ENCODE measurements around the gene TGM1. TPM values are rescaled to one million over a fixed set of nuclear protein-coding genes. Genes with fewer than 3 reads are reported as not detected.
A peak's percentile ranks its signal among the peaks of the same experiment; 100 is the strongest.

The TGM1 gene
- total RNA-seq, 1 experiment from 2014 or later = 0.69 TPM

DNA sequence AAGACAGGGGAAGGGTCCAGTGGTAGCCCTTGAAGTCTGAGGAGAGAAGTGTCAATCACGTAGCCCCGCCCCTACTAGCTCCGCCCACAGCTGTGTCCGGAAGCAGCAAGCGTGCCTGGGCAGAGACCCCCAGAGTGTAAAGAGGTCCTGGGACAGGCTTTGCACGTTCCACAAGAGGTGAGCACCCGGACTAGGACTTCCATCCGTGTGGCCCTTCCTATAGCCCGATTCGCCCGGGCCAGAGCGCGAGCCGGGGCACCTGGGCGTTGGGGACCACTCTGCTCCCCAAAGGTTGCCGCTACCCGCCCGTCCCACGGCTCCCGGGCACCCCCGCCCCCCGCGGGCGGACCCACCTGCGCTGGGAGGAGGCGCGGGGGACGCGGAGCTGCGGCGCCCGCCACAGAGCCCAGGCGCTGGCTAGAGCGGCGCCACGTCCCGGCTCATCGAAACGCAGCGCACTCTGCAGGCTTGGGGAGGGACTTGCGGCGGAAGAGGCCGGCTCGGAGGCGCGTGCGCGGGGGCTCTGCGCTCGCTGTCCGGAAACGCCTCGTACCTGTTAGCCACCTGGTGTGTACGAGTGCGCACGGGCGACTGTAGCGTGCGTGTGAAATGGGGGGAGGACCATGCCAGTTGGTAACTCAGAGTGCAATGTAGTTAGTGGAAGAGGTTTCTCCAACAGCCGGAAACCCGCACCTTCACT is 8.3 kb upstream of the TGM1 start, which contains the start of gene RABGGTA:
Gene RABGGTA (minus strand): TSS at position 464 of the 700 bp plus-strand sequence. CDS start 482 bp downstream, outside the sequence.
- DNase-seq (ENCODE audit: low read depth) = peak; percentile 95

DNA sequence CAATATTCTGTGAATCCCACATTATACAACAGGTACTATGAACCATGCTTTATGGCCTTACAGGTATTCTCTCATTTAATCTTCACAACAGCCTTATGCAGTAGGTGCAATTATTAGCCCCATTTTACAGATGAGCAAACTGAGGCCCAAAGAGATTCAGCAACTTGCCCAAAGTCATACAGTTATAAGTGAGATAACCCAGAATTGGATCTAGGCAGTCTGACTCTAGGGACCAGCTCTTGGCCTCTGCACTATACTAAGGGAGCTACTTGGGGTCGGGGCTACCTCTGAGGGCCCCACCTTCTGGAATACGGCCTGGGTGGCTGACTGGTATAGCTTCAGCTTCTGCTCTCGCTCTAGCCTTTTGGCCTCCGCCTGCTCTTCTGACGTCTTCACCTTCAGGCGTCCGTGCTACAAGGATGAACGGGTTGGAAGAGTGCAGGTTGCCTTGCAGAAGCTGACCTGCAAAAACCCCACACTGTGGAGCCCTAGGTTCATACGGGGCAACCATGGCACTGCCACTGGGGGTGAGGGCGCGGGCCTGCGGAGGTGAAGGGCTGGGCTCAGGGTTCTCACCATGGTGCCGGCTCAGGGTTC is 7.7 kb upstream of the TGM1 start:
- DNase-seq (ENCODE audit: low read depth) = no peak

DNA sequence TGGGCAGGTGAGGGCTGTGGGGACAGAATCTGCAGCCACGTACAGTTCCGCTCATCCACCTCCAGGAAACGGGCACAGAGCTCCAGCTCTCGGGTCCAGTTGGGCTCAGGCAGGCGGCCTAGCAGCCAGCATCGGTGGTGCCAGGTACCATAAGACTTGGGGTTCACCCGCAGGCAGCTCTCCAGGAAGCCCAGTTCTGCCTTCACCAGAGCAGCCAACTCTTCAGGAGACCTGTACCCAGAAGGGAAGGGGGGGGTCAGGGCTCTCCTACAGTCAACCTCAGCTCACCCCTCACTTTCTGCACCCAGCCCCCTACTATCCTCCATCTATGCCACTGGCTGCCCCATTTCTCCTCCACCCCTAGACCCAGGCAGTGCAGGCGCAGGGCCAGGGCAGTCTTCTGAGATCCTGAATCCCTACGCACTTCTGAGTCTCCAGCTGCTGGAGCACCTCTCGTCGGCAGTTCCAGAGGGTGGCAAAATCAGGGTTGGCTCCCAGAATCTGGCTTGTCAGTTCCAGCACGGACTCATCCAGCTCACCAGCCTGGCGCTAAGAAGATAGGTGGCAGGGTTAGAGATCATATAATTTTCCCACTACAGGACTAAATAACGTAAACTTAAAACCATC is 7.0 kb upstream of the TGM1 start:
- DNase-seq (ENCODE audit: low read depth) = no peak

DNA sequence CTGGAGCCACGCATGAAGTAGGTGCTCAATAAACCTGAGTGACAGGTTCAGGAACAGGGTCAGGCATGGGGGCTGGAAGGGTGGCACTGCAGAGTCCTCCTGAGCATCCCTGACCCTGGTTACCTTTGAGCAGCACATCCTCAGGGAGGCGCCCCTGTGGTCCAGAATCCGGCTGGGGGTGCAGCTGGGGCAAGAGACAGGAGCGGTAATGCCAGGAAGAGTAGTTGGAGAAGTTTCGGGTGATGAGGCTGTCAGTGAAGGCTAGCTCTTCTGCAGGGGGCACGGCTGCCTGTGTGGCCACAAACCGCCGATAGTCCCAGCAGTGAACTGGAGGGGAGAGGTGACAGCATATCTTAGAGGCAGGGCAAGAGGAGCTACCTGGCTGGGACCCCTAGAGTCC is 6.4 kb upstream of the TGM1 start:
- DNase-seq (ENCODE audit: low read depth) = no peak

DNA sequence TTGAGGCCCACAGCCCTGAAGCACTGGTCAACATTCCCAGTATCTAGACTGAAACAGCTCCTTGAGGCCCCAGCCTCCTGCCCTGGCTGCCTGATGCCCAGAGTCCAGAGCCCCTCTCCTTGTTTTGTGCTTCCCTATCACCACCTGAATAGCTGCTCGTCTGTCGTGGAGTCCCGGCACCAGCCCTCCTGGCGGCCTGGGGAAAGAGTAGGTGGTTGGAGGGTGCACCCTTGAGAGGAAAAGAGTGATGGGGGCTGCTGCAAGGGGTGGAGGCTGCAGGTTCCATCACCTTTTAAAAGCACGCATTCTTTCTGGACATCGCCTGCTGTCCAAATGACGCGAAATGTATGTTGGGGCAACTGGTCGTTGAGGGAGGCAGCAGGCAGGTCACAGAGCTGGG is 5.2 kb upstream of the TGM1 start:
- no peak for DNase-seq (ENCODE audit: low read depth)

DNA sequence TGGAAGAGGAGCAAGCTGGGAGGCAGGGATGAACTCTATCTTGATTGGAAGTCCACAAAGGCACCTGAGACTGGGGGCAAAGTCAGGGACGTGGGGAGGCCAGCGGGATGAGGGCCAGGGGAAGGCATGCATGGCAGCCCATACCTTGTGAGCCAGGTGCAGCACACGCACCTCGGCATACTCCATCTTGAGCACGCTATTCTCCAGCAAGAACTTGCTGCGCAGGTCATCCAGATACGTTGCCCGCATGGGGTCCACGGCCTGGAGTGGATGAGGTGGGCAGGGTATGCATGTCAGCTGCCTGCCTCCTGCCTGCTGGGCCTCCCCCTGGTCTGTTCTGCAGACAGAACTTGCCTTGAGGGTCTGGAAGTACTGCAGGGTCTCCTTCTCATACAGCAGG is 4.5 kb upstream of the TGM1 start:
- no peak for DNase-seq (ENCODE audit: low read depth)

DNA sequence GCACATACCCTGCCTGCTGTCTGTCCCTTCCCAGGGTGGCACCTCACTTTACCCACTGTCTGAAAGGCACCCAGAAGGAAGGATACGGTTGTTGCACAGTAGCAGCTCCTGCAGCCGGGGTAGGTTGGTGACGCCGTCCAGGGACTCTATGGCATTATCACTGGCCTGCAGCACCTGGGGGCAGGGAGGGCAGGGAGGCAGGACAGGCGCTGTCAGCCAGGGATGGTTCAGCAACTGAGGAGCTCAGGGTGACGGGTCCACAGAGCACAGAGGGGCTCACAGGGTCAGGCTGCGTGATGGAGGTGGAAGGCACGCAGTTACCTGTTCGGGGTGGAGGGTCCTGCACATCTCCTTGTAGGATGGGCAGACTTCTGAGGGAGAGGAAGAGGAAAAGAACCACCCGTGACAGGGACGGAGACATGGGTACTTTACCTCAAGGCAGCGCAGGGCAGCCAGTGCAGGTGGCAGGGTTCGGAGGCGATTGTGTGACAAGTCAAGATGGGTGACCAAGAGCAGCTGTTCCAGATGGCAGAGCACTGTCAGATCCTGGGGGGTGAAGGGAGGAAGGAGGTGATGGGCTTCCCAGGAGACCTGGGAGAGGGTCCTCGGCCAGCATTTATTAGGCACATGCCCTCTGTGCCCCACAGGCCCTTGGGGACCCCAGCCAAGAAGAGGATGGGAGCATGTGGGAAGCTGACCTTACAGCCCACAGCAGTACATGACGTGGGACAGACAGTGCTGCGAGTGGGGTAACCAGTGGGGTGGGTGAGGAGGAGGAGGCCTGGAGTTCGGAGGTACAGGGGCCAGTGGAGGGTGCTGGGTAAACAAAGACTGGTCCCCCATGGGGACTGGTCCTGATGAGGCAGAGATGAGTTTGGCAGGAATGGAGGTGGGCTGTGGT is 3.6 kb upstream of the TGM1 start:
- DNase-seq (ENCODE audit: low read depth) = no peak

DNA sequence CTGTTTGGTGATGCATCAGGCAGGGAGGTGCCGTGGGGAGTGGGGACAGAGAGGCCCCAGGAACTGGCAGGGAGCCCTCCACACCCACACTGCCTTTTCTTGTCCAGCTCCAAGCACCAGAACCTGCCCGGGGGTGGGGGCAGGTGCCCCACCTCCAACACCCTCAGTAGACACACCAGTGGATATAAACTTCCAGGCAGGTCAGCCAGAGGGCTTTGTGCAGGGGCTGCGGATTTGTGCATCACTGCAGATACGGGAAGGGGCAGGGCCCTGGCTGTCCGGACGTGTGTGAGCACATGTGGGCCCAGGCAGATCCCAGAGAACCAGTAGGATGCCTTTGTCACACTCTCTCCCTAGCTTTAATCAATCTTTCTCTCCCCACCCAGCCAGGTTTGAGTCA is 1.3 kb upstream of the TGM1 start:
- DNase-seq (ENCODE audit: low read depth) = no peak

DNA sequence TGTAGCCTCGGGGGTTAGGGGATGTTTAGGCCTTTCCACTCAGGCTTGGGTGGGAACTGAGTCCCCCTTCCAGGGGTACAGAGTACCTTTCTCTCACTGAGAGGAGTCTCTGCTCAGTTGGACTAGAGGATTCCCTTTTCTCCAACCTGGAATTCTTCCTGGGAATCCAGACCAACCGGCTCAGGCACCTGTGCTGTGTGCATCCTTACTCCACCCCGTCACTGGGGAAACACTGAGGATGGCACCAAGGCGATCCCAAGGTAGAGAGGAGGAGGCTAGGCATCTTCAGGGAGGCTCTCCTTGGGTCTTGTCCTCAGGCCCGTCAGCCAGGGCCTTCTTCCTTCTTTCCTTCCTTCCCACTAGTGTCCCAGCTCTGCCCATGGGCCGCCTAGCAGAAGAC is 871 bp upstream of the TGM1 start:
- no peak for DNase-seq (ENCODE audit: low read depth)

DNA sequence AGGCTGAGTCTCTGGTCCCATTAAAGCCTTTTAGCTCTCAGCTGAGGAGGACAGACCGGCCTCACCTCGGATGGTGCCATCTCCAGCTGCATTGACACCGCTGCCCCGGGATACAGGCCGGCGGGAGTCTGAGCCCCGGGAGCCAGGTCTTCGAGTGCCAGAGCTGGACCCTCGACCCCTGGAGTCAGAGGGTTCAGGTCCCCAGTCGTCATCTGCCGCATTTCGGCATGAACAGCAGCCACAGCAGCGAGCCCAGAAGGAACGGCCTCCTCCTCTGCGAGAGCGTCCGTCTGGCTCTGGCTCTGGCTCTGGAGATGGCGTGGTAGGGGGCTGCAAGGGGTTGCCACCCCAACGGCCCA is 1.0 kb downstream of the TGM1 start:
- DNase-seq (ENCODE audit: low read depth) = no peak

DNA sequence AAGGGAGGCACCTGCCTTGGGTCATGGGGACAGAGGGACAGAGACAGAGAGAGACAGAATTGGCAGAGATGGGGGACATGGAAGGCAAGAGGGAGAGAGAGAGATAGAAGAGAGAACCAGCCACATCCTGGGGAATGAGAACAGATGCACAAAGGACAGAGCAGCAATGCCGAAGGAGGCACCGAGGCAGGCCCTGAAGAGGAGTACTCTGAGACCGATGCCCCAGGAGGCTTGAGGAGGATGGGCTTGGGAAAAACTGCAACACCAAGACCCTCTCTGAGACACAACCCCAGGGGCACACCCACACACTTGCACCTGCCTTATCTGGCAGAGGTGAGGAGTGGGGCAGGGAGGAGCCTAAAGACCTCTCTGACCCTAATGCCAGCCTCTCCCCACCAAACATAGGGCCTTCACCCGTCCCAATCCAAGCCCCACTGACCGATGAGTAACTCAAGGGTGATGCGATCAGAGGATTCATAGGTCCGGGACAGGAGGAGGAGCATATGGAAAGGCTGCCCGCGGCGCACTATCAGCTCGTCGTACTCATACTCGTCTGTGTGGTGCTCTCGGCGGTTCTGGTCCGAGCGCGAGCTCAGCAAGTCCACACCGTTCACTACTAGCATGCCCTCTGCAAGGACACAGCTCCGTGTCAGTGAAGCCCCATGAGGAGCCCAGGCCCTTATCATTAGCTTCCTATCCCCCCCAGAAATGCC is 1.6 kb downstream of the TGM1 start:
- DNase-seq (ENCODE audit: low read depth) = no peak

DNA sequence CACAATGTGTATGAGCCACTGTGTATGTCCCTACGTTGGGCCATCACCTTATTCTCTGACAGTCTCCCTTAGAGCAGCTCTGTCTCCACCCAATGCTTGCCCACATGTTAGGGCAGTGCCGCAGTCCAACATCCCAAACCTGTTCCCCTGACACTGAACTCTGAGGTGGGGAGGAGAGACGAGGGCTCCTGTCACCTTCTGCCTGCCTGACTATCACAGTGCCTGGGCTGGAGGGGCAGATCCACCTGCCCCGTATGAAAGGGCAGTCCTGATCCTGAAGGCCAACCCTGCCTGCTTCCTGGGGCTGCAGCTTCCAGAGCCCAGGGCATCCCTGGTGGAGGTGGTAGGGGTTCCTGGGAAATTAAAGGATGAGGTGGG is 2.2 kb downstream of the TGM1 start:
- no peak for DNase-seq (ENCODE audit: low read depth)

DNA sequence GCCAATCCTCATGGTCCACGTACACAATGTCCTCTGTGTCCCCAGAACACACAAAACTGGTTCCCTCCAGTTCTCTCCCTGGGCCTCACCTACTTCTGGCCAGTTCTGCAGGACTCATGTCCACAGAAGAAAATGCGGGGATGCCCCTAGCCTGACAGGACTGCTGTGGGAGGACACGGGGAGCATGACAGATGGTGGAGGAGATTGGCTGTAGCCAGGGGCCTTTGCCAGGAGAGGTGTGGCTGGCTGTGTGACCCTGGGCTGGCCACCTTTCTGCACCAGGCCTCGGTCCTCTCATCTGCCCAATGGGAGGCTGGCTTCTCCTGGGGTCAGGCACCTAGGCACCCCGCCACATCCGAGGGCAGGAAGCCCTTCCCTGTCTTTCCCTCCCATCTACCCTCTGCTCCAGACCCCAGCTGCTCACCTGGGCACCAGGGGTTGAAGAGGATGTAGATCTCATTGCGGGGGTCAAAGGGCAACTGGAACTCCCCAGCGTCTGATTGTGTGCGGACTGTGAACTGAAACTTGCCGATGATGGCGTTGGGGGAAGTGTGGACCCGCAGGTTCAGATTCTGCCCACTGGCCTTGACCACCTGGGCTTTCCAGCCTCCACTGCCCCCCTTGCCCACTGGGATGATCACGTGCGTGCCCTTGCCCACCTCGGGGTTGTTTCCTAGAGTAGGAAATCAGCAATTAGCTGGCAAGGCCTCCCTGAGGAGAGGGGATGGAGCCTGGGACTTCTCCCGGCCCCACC is 2.8 kb downstream of the TGM1 start:
- no peak for DNase-seq (ENCODE audit: low read depth)

DNA sequence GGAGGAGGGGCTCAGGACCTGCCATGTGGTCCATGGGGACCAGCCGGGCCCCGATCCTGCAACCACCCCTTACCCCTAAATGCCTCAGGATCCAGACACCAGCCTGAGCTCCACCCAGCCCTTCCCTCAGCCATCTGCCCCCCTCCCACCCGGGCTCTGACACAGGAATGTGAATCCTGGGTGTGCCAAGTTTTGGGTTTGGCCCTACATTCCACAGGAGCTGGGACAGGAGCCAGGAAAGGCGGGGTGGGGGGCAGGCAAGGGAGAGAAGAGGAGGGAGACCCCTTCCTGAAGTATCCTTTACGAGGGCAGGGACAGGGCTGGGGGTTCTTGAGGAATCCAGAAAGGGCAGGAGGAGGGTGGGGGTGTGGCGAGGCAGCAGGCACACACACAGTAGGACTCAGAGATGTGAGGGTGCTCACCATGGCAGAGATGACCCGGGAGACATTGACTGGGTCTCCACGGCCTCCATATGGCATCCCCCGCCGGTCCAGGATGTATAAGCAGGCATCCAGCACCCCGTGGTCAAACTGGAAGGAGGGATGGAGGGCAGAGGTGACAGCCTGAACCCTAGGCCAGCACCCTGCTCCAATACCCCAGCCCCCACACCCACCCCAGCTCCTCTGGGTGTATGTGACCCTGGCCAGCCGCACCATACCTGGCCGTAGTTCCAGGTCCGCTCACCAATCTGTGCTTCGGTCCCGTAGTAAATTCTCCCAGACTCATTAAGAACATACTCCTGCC is 3.5 kb downstream of the TGM1 start:
- peak; percentile 35 for DNase-seq (ENCODE audit: low read depth)

DNA sequence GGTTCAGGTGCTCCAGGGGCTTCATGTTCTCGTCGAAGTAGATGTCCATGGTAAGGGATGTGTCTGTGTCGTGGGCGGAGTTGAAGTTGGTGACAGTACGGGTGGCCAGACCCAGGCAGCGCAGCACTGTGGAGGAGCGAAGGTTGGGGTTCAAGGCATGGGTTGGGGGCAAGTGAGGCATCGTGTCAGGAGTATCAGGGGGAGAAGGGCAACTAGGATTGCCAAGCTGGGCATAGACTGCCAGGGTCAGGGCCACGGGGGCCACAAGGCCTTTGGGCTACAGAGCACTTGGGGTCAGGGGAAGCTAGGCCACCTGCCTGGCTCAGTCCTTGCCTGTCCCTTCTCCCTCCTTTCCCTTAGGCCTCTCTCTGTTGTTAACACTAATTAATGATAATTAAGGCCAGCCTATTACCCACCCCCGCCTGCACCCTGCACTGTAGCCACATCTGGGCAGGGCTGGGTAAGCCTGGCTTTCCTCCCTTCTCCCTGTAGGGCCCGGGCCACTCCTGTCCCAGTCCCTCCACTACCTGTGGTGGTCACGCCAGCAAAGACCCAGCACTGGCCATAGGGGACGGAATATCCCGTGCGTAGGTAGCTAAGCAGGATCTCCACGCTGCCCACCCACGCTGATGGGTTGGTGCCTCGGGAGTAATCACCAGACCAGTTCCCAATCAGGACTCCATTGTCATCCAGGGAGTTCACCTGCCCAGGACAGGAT is 4.3 kb downstream of the TGM1 start:
- DNase-seq (ENCODE audit: low read depth) = no peak

DNA sequence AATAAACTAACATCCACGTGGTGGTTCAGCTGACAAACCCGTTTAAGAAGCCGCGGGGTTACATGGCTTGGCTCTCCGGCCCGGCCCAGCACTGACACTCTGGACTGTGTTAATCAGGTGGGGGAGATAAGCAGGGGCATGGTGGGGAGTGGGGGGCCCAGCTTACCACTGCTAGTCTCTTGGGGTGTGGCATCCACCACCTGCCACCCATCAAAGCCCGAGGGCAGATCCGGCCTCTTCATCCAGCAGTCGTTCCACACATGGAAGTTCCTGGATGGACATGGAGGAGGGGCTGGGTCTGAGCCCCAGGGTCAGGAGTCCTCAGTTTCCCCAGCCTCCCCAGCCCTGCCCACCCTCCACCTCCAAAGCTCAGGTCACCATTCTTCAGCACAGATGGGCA is 4.9 kb downstream of the TGM1 start:
- no peak for DNase-seq (ENCODE audit: low read depth)

DNA sequence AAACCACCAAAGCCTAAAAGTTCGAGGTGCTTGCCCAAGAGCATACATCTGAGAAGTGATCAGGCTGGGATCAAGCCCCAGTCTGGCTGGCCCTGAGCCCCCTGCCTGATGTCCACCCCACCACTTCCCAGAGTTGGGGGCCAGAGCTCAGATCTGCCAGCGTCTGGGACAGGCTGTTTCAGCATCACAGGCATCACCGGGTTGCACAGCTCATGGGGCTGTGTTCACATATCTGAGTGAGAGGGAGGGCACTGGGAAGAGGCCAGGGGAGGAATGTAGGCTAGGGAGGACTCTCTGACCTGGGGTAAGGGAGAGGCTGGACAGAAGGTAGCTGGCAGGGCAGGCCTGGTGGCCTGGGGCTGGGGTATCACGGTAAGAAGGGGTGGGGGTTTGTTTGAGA is 6.0 kb downstream of the TGM1 start:
- DNase-seq (ENCODE audit: low read depth) = no peak

DNA sequence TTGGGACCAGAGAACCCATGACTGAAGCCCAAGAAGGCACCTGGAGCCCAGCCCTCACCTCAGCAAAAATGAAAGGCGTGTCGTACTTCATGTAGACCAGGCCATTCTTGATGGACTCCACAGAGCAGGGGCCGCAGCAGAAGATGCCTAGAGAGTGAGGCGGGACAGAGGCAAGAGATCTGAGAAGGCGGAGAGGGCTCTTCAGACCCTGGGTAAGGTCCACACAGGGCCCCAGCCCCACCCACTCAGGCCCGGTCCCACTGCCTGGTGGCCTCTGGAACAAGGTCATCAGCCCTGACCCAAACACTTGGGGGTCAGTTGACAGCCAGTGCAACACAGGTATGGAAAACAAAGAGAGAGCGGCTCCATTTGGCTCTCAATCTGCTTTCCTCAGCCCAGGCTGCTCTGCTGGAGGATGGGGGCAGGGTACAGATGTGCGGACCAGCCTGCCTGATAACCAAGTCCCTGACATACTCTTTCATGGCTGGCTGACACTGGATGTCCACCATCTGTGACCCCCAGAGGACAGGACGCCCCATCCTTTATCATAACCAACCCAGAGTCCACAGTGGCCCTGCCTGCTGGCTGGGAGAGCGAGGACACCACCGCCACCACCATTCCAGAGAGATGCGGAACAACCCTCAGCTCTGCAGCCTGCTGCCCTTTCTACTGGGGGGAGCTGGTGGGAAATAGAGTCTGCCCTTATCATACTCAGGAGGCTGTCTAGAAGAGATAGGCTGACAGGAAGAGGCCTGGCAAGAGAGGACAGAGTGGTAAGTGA is 6.9 kb downstream of the TGM1 start:
- DNase-seq (ENCODE audit: low read depth) = no peak

DNA sequence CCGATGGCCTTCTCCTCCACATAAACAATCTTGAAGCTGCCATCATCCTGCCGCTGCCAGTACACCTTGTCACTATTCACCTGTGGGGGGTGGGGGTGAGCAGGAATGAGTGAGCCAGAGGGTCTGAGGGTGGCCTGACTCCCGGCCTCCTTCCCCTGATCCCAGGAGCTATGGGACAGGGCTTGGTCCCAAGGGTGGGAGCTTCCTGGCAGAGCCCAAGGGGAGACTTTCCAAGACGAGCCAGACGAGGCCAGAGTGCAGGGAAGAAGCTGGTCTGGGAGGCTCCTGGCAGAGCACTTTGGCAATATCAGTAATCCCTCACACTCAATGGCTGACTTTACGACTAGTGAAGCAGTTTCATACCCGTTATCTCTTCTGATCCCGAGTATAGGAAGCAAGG is 7.5 kb downstream of the TGM1 start:
- no peak for DNase-seq (ENCODE audit: low read depth)

Data from Daoy (cell line).